Activated CD4-positive, alpha-beta T cell treated with anti-CD3 and anti-CD28 coated beads, Interleukin-2, Interleukin-6, amounts not matched to agents 100 ng/mL and 50 ng/mL, durations not matched to agents 16 hours and 8 hours (primary cell): ENCODE results near the gene GADD45G.

Source experiments
- DNase-seq: peaks from one replicate; pipeline ENCODE4 v3.0.0-alpha.2; 2020

Gene GADD45G, protein sequence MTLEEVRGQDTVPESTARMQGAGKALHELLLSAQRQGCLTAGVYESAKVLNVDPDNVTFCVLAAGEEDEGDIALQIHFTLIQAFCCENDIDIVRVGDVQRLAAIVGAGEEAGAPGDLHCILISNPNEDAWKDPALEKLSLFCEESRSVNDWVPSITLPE

GRCh38 chr9:89604729-89605464 is at the start of gene GADD45G:
Gene GADD45G (plus strand): TSS chr9:89605012. CDS start chr9:89605122, 110 bp downstream.
- DNase-seq, result peak; percentile 91

DNA sequence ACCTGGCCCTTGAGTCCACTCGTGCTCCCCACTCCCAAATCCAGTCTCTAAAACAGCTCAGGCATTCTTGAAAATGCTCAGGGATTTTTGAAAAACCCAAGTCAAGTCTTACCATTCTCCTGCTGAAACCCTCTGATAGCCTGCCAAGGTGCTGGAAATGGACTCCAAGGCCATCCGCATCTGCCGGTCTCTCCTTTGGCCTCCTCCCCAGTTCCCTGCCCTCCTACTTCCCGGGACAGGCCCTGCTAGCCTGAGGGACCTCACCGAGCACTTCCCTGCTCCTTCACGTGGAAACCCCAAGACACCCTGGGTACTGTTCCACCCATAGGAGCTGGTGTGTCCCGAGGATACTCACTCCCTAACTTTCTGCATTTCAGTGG is 49.8 kb upstream of the GADD45G start:
- DNase-seq, result no peak

DNA sequence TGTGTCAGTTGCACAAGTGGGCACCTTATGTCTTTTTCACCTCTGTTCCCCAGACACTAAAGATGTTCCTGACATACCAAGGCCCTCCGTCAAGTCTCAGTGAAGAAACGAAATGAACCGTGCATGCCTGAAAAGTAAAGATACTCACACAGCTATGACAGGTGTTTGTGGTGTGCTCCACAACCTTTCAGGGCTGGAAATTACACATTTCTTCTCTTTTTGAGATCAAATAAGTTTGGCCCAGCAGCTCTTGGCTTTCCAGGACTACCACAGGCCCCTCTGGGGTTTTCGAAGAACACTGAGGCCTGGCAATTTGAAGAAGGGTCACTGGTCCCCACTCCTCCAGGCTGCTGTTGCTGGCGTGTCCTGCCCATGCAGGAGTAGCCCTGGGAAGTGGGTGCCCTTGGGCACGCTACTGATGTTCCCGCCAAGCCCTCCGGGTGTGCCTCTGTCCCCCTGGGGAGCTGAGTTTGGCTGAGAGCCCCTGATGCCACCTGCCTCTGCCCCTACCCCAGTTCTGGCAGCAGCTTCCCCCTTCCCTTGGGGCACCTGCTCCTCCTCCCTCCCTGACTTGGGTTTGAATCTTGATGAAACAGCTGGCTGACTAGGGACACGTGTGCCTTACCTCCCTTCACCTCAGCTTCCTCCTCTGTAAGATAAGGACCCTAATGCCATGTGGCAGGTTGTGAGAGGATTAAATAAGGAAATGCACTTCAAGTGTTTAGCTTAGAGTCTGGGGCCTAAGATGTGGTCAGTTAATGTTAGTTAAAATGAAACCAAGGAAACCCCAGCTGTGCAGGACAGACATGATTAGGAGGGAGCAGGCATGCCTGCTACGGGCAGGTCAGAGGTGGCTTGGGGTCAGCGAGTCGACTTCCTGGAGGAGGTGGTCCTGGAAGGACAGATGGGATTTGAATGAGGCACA is 49.1 kb upstream of the GADD45G start:
- DNase-seq, result no peak

GRCh38 chr9:89558196-89558899 is 46.5 kb upstream of the GADD45G start:
- DNase-seq, result no peak

DNA sequence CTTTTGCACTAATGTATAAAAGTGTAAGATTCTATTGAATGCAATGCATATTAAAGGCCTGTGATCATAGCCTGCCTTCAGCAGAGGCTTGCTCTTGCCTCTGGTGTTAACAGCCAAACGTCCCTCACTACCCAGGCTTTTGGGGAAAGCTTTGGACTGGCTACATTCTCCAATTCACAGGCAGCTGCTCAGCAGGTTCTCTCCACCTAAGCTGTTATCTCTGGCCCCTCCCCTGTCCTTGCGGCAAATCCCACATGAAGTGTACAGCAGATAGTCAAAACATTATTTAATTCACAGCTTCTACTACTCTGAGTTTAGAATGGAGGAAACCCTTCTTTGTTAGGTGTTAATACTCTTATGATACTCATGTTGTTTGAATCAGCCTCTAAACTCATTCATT is 45.9 kb upstream of the GADD45G start:
- DNase-seq, result no peak

GRCh38 chr9:89562186-89562814 is 42.5 kb upstream of the GADD45G start:
- no peak for DNase-seq

GRCh38 chr9:89563571-89564345 is 41.1 kb upstream of the GADD45G start:
- no peak for DNase-seq

DNA sequence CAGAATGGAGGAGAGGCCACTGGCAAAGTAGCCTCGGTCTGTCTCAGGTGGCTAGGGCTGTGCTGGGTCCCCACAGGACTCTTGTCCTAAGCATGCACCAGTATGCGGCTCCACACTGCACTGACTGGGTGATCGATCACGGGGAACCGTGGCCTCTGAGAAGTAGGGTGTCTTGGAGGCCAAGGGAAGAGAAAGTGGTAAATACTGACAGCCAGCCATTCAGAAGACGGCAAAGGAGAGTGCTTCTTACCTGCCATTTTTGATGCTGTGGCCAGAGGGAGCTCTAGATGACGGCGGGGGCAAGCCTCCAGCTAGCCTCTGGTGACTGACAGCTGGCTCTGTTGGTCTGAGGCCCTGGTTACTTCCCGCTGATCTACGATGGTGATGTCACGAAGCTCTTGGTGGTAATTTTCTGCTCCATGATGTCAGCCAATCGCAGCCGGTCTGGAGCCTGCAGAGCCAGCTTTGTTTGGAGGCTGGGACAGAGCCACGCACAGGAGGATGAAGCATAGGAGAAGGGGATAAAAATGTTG is 40.4 kb upstream of the GADD45G start:
- DNase-seq, result peak; percentile 8

DNA sequence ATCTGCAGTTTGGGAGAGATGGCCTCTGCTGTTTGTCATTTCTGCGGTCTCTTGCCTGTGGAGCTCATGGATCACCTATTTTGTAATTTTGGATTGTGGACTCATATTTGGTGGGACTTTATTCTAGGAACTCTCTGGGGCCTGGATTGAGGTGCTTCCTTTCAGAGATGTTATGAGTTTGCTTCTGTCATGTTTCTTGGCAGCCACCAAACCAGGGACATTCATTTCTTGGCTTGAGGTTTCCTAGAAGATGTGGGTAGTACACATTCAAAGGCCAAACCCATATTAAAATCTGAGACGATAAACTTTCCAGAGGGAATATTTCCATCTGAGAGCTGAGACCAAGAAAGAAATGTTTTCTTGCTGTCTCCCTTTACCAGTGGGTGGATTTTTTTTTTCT is 37.2 kb upstream of the GADD45G start:
- no peak for DNase-seq

DNA sequence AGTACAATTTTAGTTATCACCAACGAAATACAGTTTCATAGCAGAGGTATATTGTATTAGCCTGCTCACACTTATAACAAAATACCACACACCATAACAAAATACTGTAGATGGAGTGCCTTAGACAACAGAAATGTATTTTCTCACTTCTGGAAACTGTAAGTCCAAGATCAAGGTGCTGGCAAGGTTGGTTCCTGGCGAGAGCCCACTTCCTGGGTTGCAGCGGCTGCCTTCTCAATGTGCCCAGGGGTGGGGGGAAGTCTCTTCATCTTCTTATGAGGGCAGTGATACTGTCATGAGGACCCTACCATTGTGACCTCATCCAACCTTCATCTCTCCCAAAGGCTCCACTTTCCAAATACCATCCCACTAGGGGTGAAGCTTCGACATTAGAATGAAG is 30.5 kb upstream of the GADD45G start:
- DNase-seq, result no peak

GRCh38 chr9:89576404-89576839 is 28.4 kb upstream of the GADD45G start:
- peak; percentile 54 for DNase-seq

- DNase-seq, result no peak
Measured at GRCh38 chr9:89577363-89577762, 27.4 kb upstream of the GADD45G start.

- peak; percentile 29 for DNase-seq
Measured at GRCh38 chr9:89579741-89580385, 24.9 kb upstream of the GADD45G start.

DNA sequence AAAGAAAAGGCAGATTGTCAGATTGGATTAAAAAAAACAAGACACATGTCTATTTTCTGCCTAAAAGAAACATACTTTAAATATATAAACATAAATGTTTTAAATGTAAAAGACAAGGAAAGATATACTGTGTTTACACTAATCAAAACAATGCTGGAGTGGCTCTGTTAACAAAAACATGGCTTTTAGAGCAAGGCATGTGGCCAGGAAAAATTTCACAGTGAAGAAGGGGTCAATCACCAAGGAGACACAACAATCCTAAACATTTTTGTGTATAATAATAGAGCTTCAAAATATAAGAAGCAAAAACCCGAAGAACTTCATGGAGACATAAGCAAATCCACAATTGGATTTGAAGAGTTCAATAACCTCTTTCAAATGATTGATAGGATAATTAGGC is 18.5 kb upstream of the GADD45G start:
- DNase-seq, result no peak

DNA sequence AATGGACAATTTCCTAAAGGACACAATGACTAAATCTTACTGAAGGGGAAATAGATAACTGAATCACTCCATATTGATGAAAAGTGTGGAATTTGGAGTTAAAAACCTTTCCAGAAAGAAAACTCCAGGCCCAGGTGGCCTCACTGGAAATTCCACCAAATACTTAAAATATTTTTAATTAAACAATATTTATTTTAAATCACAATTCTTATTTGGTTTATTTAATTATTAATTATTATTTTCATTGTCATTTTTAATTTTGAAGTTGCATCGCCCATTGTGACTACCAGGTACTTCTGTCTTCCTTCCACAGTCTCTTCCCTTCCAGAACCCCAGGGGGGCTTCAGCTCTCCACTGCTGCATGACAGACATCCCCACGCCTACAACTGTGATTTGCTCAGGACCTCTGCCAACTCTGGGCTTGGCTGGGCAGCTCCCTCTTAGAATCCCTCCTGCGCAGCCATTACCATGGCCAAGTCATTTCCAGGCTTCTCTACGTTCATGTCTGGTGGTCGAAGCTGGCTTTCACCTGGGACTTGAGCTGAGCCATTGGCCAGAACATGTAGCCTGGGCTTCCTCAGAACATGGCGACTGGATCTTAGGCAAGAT is 16.4 kb upstream of the GADD45G start:
- no peak for DNase-seq

- no peak for DNase-seq
Measured at GRCh38 chr9:89590415-89590814, 14.4 kb upstream of the GADD45G start.

GRCh38 chr9:89591274-89592212 is 13.3 kb upstream of the GADD45G start:
- DNase-seq, result no peak

- no peak for DNase-seq
Measured at GRCh38 chr9:89592213-89592815, 12.5 kb upstream of the GADD45G start.
